Measurements from ENCODE around the gene CD38. TPM values are rescaled to one million over a fixed set of nuclear protein-coding genes. Genes with fewer than 3 reads are reported as not detected.

CD38 gene
- total RNA-seq, 1 experiment from 2014 or later = 0.17 TPM

- Mint-ChIP-seq H3K36me3 (no peaks in the 10 kb centered on the region; the same call in 1 of the 2 replicates), H3K4me1 (peaks cover 18% of the 10 kb centered on the region), H3K4me3 (no peak overlapping the region), H3K9me3 (peaks cover 7% of the 10 kb centered on the region; the same call in 1 of the 2 replicates), H3K27me3 (ENCODE audit: low read depth) (no peaks in the 10 kb centered on the region), H3K27ac (no peak overlapping the region)
- TF ChIP-seq RORB (CRISPR knock-in tag; IDR thresholded peaks at IDR 0.05) (no peak), ZSCAN18 (CRISPR knock-in tag; IDR thresholded peaks at IDR 0.05) (no peak), JAZF1 (CRISPR knock-in tag; IDR thresholded peaks at IDR 0.05) (no peak), ATF2 (CRISPR knock-in tag; IDR thresholded peaks at IDR 0.05; ENCODE audit: borderline replicate concordance, low read depth) (no peak), GRHL2 (CRISPR knock-in tag; IDR thresholded peaks at IDR 0.05; ENCODE audit: insufficient replicate concordance, severe bottlenecking) (no peak), TEAD1 (CRISPR knock-in tag; IDR thresholded peaks at IDR 0.05) (no peak), ATF1 (CRISPR knock-in tag; IDR thresholded peaks at IDR 0.05) (no peak), TEAD4 (CRISPR knock-in tag; IDR thresholded peaks at IDR 0.05) (no peak), ZBTB21 (CRISPR knock-in tag; IDR thresholded peaks at IDR 0.05; ENCODE audit: borderline replicate concordance) (no peak), GABPB1 (CRISPR knock-in tag; IDR thresholded peaks at IDR 0.05) (no peak), GTF2I (CRISPR knock-in tag; conservative IDR thresholded peaks at IDR 0.05) (no peak), CREB1 (CRISPR knock-in tag; IDR thresholded peaks at IDR 0.05) (no peak), USF2 (CRISPR knock-in tag; IDR thresholded peaks at IDR 0.05) (no peak), NR2C2 (CRISPR knock-in tag; IDR thresholded peaks at IDR 0.05) (no peak), EMX1 (CRISPR knock-in tag; IDR thresholded peaks at IDR 0.05) (no peak), ELF4 (CRISPR knock-in tag; IDR thresholded peaks at IDR 0.05; ENCODE audit: low read depth) (no peak), E2F5 (CRISPR knock-in tag; IDR thresholded peaks at IDR 0.05) (no peak), SOX15 (CRISPR knock-in tag; IDR thresholded peaks at IDR 0.05) (no peak)
- no peak for ATAC-seq
- ChIA-PET POLR2A (no interaction called here), CTCF (interaction anchor here (1.7 kb wide), 1 partner anchor 68 kb away, joined by 7 read pairs; no protein-coding TSS in a partner anchor)
- no peak for DNase-seq (ENCODE audit: low spot score)
These were observed 110.4 kb downstream of the CD38 start for GRCh38 chr4:15888515-15888914.

GRCh38 chr4:15890246-15890829 lies 112.2 kb downstream of the CD38 start:
- Mint-ChIP-seq H3K4me1 (peaks cover 15% of the 10 kb centered on the region), H3K9me3 (peaks cover 7% of the 10 kb centered on the region; the same call in 1 of the 2 replicates), H3K4me3 (no peak overlapping the region), H3K27me3 (ENCODE audit: low read depth) (no peaks in the 10 kb centered on the region), H3K27ac (no peak overlapping the region), H3K36me3 (no peaks in the 10 kb centered on the region; the same call in 1 of the 2 replicates)
- ChIA-PET POLR2A (no interaction called here), CTCF (interaction anchor here (1.1 to 1.6 kb wide), 4 partner anchors 8 to 84 kb away, joined by 3 to 8 read pairs (median 6); no protein-coding TSS in a partner anchor)
- DNase-seq (ENCODE audit: low spot score) (no peak), ATAC-seq (no peak)
- no peak for TF ChIP-seq ZSCAN18 (CRISPR knock-in tag; IDR thresholded peaks at IDR 0.05)
- TF ChIP-seq ZBTB43 (CRISPR knock-in tag; IDR thresholded peaks at IDR 0.05) = no peak
- no peak for TF ChIP-seq STAT6 (CRISPR knock-in tag; conservative IDR thresholded peaks at IDR 0.05; ENCODE audit: low read depth)
- TF ChIP-seq ESRRA (CRISPR knock-in tag; IDR thresholded peaks at IDR 0.05; ENCODE audit: borderline replicate concordance) = no peak
- no peak for TF ChIP-seq TEAD4 (CRISPR knock-in tag; IDR thresholded peaks at IDR 0.05)
- no peak for TF ChIP-seq MXD4 (CRISPR knock-in tag; IDR thresholded peaks at IDR 0.05; ENCODE audit: borderline replicate concordance)
- TF ChIP-seq ZBTB21 (CRISPR knock-in tag; IDR thresholded peaks at IDR 0.05; ENCODE audit: borderline replicate concordance) = no peak

Data from WTC11 (cell line).